K562 (cell line): ENCODE measurements around the gene SLC7A1. TPM values are rescaled to one million over a fixed set of nuclear protein-coding genes. Genes with fewer than 3 reads are reported as not detected.

Source experiments
- ATAC-seq: fragments of 200-7000 bp; cut with Tn5 transposase; 3 replicates; pipeline ENCODE4 v1.9.1; 2020; ENCODE audit warnings: moderate library complexity
- BruUV-seq: library from RNA; stranded (reverse); fragments of 400-500 nt; replicated peaks from 2 replicates; lab custom pipeline; 2021; lab: Mats Ljungman, UMichigan
- CTCF ChIA-PET: fragments of 300-600 bp; formaldehyde crosslinking; extraction: SDS; loops from one replicate; lab custom pipeline; 2021; ENCODE audit warnings: low intra/inter-chr PET ratio; lab: Yijun Ruan, JAX
- POLR2A ChIA-PET: fragments of 300-600, 350-650 bp; sonication (Branson Sonifier 250); formaldehyde crosslinking; extraction: SDS; loops from one replicate; lab custom pipeline; 2021; ENCODE audit warnings: antibody characterized with exemption, inconsistent platforms; lab: Yijun Ruan, JAX
- DNase-seq, 4 experiments: peaks; one replicate each; pipeline versions ENCODE4 v3.0.0 to v3.0.0-alpha.2; 2011 to 2018; ENCODE audit warnings: low spot score in 3 of 4, mixed read lengths in 3 of 4; ENCODE audit errors: extremely low read depth in 1 of 4
- FAIRE-seq: peaks from 2 replicates; lab custom pipeline; 2011; peaks lifted over from hg19 to GRCh38; lab: Jason Lieb, UNC
- H2AFZ ChIP-seq: 2 replicates; pipeline ENCODE4 v1.6.0; 2011; ENCODE audit warnings: low read depth, low read length, control low read depth, inconsistent platforms
- H3K27ac ChIP-seq: fragments of 200-600 bp; 3 replicates; pipeline ENCODE4 v1.8.0; 2011; ENCODE audit warnings: low read depth, mild to moderate bottlenecking, control low read depth, inconsistent platforms, low read length, moderate library complexity, mixed read lengths; ENCODE audit errors: extremely low read depth
- H3K27me3 ChIP-seq, 2 experiments: fragments of 300-600 bp in 1 of 2; 2 replicates in 1 of 2; 3 replicates in 1 of 2; pipeline versions ENCODE4 v1.6.0 to v1.8.0; 2011; ENCODE audit warnings: inconsistent platforms in 2 of 2, low read length in 2 of 2, mild to moderate bottlenecking in 1 of 2, mixed read lengths in 1 of 2, moderate library complexity in 1 of 2; ENCODE audit not compliant: control insufficient read depth in 2 of 2, insufficient read depth in 2 of 2
- H3K36me3 ChIP-seq: fragments of 300-600 bp; 3 replicates; pipeline ENCODE4 v1.8.0; 2011; ENCODE audit warnings: mild to moderate bottlenecking, low read length, inconsistent platforms; ENCODE audit not compliant: control insufficient read depth, insufficient read depth
- H3K4me1 ChIP-seq, 2 experiments: fragments of 200-600 bp in 1 of 2; replicated peaks in 1 of 2; 2 replicates in 1 of 2; 3 replicates in 1 of 2; pipeline versions ENCODE4 v1.5.1 to v1.8.0; 2011; ENCODE audit warnings: inconsistent platforms in 2 of 2, low read length in 2 of 2, mild to moderate bottlenecking in 1 of 2, mixed read lengths in 1 of 2, moderate library complexity in 1 of 2; ENCODE audit not compliant: control insufficient read depth in 2 of 2, insufficient read depth in 2 of 2
- H3K4me2 ChIP-seq: 2 replicates; pipeline ENCODE4 v1.6.1; 2011; ENCODE audit warnings: low read length, control low read depth, inconsistent platforms, mixed read lengths; ENCODE audit not compliant: insufficient read depth
- H3K4me3 ChIP-seq: fragments of 200-600 bp; sonication (generic), shearing (Covaris generic); 2 replicates; pipeline ENCODE4 v1.5.1; 2016; ENCODE audit warnings: control low read depth, inconsistent platforms
- H3K79me2 ChIP-seq: fragments of 200-600 bp; 3 replicates; pipeline ENCODE4 v1.8.0; 2011; ENCODE audit warnings: low read length, inconsistent platforms; ENCODE audit not compliant: control insufficient read depth, insufficient read depth
- H3K9ac ChIP-seq, 2 experiments: 2 replicates each; pipeline versions ENCODE4 v1.6.0 to v1.6.1; 2011; ENCODE audit warnings: low read depth in 2 of 2, low read length in 2 of 2, control low read depth in 1 of 2, inconsistent platforms in 1 of 2, mild to moderate bottlenecking in 1 of 2, mixed read lengths in 1 of 2; ENCODE audit not compliant: insufficient read depth in 1 of 2
- H3K9me1 ChIP-seq: one replicate; pipeline ENCODE4 v1.6.0; 2011; ENCODE audit warnings: inconsistent platforms, mild to moderate bottlenecking, low read length, moderate library complexity; ENCODE audit not compliant: control insufficient read depth, insufficient read depth
- H3K9me3 ChIP-seq: replicated peaks from 2 replicates; pipeline ENCODE4 v1.5.1; 2011; ENCODE audit warnings: low read depth, low read length, inconsistent platforms; ENCODE audit not compliant: control insufficient read depth, insufficient read depth
- H4K20me1 ChIP-seq: replicated peaks from 2 replicates; pipeline ENCODE4 v1.6.1; 2011; ENCODE audit warnings: low read length, inconsistent platforms, mixed read lengths; ENCODE audit not compliant: control insufficient read depth, insufficient read depth
- FIP1L1 ChIP-seq: fragments of 200-400 bp; formaldehyde crosslinking; IDR thresholded peaks from 2 replicates; pipeline ENCODE4 v1.6.1; 2018; ENCODE audit warnings: mild to moderate bottlenecking, low read depth, low read length; ENCODE audit not compliant: poor library complexity, severe bottlenecking
- FOSL1 ChIP-seq: fragments of 200-800 bp; sonication (Bioruptor generic); conservative IDR thresholded peaks from 2 replicates; pipeline ENCODE4 v1.6.1; 2016; ENCODE audit warnings: missing genetic modification characterization, missing compliant biosample characterization
- GTF2F1 ChIP-seq: IDR thresholded peaks from 2 replicates; pipeline ENCODE4 v1.6.1; 2011; ENCODE audit warnings: low read depth, low read length, improper control_type of control experiment
- IRF2 ChIP-seq: sonication (generic); formaldehyde crosslinking; IDR thresholded peaks from 2 replicates; pipeline ENCODE4 v1.8.1; 2022; ENCODE audit warnings: mild to moderate bottlenecking, missing genetic modification reagents
- L3MBTL2 ChIP-seq: fragments of 450-650 bp; IDR thresholded peaks from 2 replicates; pipeline ENCODE4 v1.6.1; 2016; ENCODE audit warnings: mild to moderate bottlenecking, moderate library complexity
- MECOM ChIP-seq: fragments of 250-450 bp; sonication (Bioruptor Pico); IDR thresholded peaks from 2 replicates; pipeline ENCODE4 v1.8.0; 2022; ENCODE audit warnings: inconsistent platforms
- MNT ChIP-seq, 2 experiments: fragments of 450-650 bp; conservative IDR thresholded peaks; 2 replicates each; pipeline ENCODE4 v1.6.1; 2017; ENCODE audit warnings: mild to moderate bottlenecking in 2 of 2, moderate library complexity in 2 of 2
- NFXL1 ChIP-seq: fragments of 450-650 bp; formaldehyde crosslinking; IDR thresholded peaks from 2 replicates; pipeline ENCODE4 v1.4.0; 2021; ENCODE audit warnings: mild to moderate bottlenecking
- PTBP1 ChIP-seq: fragments of 200-400 bp; formaldehyde crosslinking; IDR thresholded peaks from 2 replicates; pipeline ENCODE4 v1.6.1; 2017; ENCODE audit warnings: low read depth, low read length
- SMAD1 ChIP-seq: fragments of 150-350 bp; IDR thresholded peaks from 2 replicates; pipeline ENCODE4 v1.6.1; 2014; ENCODE audit warnings: low read length, low read depth; ENCODE audit not compliant: partially characterized antibody
- SP2 ChIP-seq: IDR thresholded peaks from 2 replicates; pipeline ENCODE4 v1.6.1; 2011; ENCODE audit warnings: mild to moderate bottlenecking, low read depth, low read length, moderate library complexity; ENCODE audit not compliant: poor library complexity, severe bottlenecking; ENCODE audit errors: extremely low read depth
- TFAP4 ChIP-seq: sonication (generic); formaldehyde crosslinking; IDR thresholded peaks from 2 replicates; pipeline ENCODE4 v1.8.0; 2022; ENCODE audit warnings: missing genetic modification reagents, mild to moderate bottlenecking, moderate library complexity, borderline replicate concordance
- YY1 ChIP-seq, 3 experiments: IDR thresholded peaks; 2 replicates each; pipeline ENCODE4 v1.6.1; 2011; ENCODE audit warnings: low read length in 2 of 3, mild to moderate bottlenecking in 2 of 3, moderate library complexity in 2 of 3, borderline replicate concordance in 1 of 3, control low read depth in 1 of 3, low read depth in 1 of 3; ENCODE audit not compliant: insufficient read depth in 3 of 3, insufficient replicate concordance in 2 of 3, control insufficient read depth in 1 of 3, insufficient read length in 1 of 3; ENCODE audit errors: extremely low read depth in 1 of 3
- ZFP36 ChIP-seq: fragments of 150-350 bp; IDR thresholded peaks from 2 replicates; pipeline ENCODE4 v1.6.1; 2018; ENCODE audit warnings: low read length, low read depth; ENCODE audit not compliant: partially characterized antibody
- ZFPM2 ChIP-seq: fragments of 250-450 bp; sonication (Bioruptor Pico); IDR thresholded peaks from 2 replicates; pipeline ENCODE4 v1.5.1; 2022; ENCODE audit warnings: mild to moderate bottlenecking
- ZNF263 ChIP-seq: sonication (generic); formaldehyde crosslinking; IDR thresholded peaks from 2 replicates; pipeline ENCODE4 v1.8.0; 2022; ENCODE audit warnings: mild to moderate bottlenecking, missing genetic modification reagents, borderline replicate concordance
- WGBS: fragments of 100-300 bp; shearing (Covaris generic); methylation state at CpG from one replicate; pipeline ENCODE4 v1.1.6; 2016; ENCODE audit warnings: low coverage, mixed read lengths; ENCODE audit not compliant: insufficient coverage; ENCODE audit errors: missing lambda C conversion rate; 5-methylcytosine and 5-hydroxymethylcytosine counted together
- in situ Hi-C: fragments of 300-500 bp; cut with MboI; formaldehyde crosslinking; loops from 4 replicates; pipeline ENCODE4 v1.15.0; 2018; ENCODE audit warnings: inconsistent platforms, mixed read lengths
- intact Hi-C: fragments of 100-400 bp; cut with micrococcal nuclease; formaldehyde crosslinking; loops from 2 replicates; pipeline ENCODE4 v1.14.2; 2022
- polyA plus RNA-seq, 8 experiments: library from polyadenylated mRNA; depleted of rRNA in 4 of 8; stranded (reverse) in 5 of 8; unstranded in 3 of 8; fragments of >200 nt; fragmentation: Nextera tagmentation in 2 of 8; fragmentation: Illumina TruSeq in 1 of 8; extraction: Ambion mirVana in 2 of 8; extraction: Trizol in 1 of 8; gene quantifications; 2 replicates each; pipeline versions ENCODE4 v1.2.1 to v1.2.3, GENCODE V29; 2011 to 2014; ENCODE audit warnings: inconsistent platforms in 1 of 8, missing spikeins in 1 of 8
- total RNA-seq, 7 experiments: library from RNA; depleted of rRNA in 6 of 7; stranded (reverse); fragments of >200 nt in 6 of 7; fragmentation: Illumina TruSeq in 2 of 7; extraction: Trizol in 2 of 7; gene quantifications; 2 replicates each; pipeline versions ENCODE4 v1.2.1 to v1.2.3, GENCODE V29; 2011 to 2021; ENCODE audit warnings: low replicate concordance in 1 of 7
- TF ChIP-seq, protein P1 (sequence below): fragments of 250-450 bp; sonication (Bioruptor Pico); IDR thresholded peaks from 2 replicates; pipeline ENCODE4 v1.5.0; 2020; ENCODE audit warnings: mild to moderate bottlenecking, borderline replicate concordance

The SLC7A1 gene
- total and polyA plus RNA-seq, 9 of the 15 experiments (the other 6 are each of a cell fraction or from before 2014, with no cell fraction given), result 3.3 to 69.7 (median 10.8) TPM

DNA sequence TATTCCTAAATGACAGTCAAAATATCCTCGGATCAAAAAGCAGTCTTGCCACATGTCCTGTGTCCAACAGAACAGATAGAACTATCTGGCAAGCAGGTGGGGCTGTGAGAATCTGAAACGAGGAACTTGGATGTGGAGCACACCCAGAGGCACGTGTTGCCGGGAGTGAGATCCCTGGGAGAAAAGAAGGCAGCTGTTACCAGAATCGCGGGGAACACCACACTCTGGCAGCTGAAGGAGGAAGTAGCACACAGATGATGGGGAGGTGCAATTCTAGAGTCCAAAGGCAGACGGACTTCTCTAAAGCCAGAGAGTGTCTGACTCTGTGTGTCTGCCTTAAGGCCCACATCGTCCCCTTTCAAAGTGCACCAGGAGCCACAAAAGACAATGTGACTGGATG lies 22.3 kb downstream of the SLC7A1 start:
- peak overlapping the region in 1 of 2 experiments; percentile 40; a peak in 1 of 4 replicates for H3K9ac ChIP-seq
- 17% methylated on average over 7 of the region's 8 CpGs for WGBS
- H3K27ac ChIP-seq, result peak overlapping the region; percentile 26; the same call in 1 of the 3 replicates
- FAIRE-seq (no peak), DNase-seq (no peak), ATAC-seq (peak; percentile 46)
- H3K4me3 ChIP-seq, result no peak overlapping the region
- H3K27me3 ChIP-seq, result no peaks in the 10 kb centered on the region
- intact Hi-C loops (no loop called here), in situ Hi-C loops (no loop called here)
- no peaks in the 10 kb centered on the region; the same call in 1 of the 2 replicates for H3K9me3 ChIP-seq
- BruUV-seq, result no TSS peak
- peaks cover 33% of the 10 kb centered on the region for H4K20me1 ChIP-seq
- H3K36me3 ChIP-seq, result peaks cover 2% of the 10 kb centered on the region; the same call in 1 of the 3 replicates
- H2AFZ ChIP-seq, result no peak overlapping the region
- POLR2A ChIA-PET, result interaction anchor here (1.0 kb wide), 1 partner anchor 21 kb away, joined by 3 read pairs; no protein-coding TSS in a partner anchor
- peaks cover 97% of the 10 kb centered on the region for H3K79me2 ChIP-seq
- CTCF ChIA-PET, result no interaction called here
- H3K9me1 ChIP-seq, result no peaks in the 10 kb centered on the region
- H3K4me1 ChIP-seq, result peaks cover 5% of the 10 kb centered on the region in 2 experiments; a peak in 3 of 5 replicates
- H3K4me2 ChIP-seq, result no peak overlapping the region
- TF ChIP-seq TFAP4 (0 out of 2 replicates have a peak, but pooled peaks have one; percentile 11), FIP1L1 (no peak), IRF2 (CRISPR knock-in tag) (no peak), ZFP36 (no peak), ZFPM2 (CRISPR knock-in tag) (no peak), SP2 (no peak), MECOM (CRISPR knock-in tag) (no peak), PTBP1 (no peak), YY1 (IDR thresholded peaks at IDR 0.05; ENCODE audit: borderline replicate concordance in 1 of 3, control insufficient read depth in 1 of 3, extremely low read depth in 1 of 3, insufficient read depth in 3 of 3, insufficient read length in 1 of 3, insufficient replicate concordance in 2 of 3, low read depth in 1 of 3, low read length in 2 of 3) (no peak), L3MBTL2 (0 out of 2 replicates have a peak, but pooled peaks have one; percentile 12), MNT (conservative IDR thresholded peaks at IDR 0.05) (peak in 1 of 2 experiments; percentile 44; a peak in 2 of 4 replicates), FOSL1 (tag) (no peak), SMAD1 (no peak), ZNF263 (peak; percentile 47; the same call in 1 of the 2 replicates), GTF2F1 (no peak), NFXL1 (CRISPR knock-in tag) (no peak)
- TF ChIP-seq, protein P1, sequence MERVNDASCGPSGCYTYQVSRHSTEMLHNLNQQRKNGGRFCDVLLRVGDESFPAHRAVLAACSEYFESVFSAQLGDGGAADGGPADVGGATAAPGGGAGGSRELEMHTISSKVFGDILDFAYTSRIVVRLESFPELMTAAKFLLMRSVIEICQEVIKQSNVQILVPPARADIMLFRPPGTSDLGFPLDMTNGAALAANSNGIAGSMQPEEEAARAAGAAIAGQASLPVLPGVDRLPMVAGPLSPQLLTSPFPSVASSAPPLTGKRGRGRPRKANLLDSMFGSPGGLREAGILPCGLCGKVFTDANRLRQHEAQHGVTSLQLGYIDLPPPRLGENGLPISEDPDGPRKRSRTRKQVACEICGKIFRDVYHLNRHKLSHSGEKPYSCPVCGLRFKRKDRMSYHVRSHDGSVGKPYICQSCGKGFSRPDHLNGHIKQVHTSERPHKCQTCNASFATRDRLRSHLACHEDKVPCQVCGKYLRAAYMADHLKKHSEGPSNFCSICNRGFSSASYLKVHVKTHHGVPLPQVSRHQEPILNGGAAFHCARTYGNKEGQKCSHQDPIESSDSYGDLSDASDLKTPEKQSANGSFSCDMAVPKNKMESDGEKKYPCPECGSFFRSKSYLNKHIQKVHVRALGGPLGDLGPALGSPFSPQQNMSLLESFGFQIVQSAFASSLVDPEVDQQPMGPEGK (CRISPR knock-in tag), result no peak
